ENCODE data around the gene GPR35. TPM values are rescaled to one million over a fixed set of nuclear protein-coding genes. Genes with fewer than 3 reads are reported as not detected.

Gene GPR35
- polyA plus RNA-seq, 5 donors = 1.2 to 3.7 (median 3.0) TPM

DNA sequence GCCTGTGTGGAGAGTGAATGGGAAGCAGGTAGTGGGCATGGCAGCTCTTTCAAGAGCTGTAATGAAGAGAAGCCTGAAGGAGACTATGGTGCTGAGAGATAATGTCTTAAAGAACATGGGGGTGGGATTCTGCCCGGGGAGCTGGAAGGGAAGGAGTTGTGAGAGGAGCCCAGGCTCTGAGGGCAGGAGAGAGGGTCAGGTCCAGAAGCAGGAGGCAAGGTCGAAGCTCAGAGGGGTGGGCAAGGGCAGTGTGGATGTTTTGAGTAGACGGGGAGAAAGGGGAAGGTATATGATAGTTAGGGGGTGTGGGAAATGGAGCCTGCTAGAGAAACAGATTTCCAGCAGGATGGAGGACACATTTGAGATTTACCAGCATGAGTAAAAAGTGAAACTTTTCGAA lies 36.6 kb upstream of the GPR35 start:
- no peak for DNase-seq

DNA sequence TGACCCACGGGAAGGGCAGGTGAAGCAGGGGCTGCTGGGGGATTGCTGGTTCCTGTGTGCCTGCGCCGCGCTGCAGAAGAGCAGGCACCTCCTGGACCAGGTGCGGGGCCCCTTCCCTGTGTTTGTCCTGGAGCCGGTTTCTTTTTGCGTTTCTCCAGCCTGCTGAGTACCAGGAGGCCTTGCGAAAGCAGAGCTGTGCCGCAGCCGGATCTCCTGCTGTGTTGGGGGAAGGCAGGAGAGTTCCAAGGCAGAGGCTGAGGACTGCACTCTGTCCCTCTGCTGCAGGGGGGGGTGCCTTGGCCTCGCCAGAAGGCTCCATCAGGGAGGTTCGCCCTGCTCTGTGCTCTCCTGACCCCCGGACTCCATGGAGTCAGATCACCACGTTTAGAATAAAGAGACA lies 35.9 kb upstream of the GPR35 start:
- DNase-seq = no peak

DNA sequence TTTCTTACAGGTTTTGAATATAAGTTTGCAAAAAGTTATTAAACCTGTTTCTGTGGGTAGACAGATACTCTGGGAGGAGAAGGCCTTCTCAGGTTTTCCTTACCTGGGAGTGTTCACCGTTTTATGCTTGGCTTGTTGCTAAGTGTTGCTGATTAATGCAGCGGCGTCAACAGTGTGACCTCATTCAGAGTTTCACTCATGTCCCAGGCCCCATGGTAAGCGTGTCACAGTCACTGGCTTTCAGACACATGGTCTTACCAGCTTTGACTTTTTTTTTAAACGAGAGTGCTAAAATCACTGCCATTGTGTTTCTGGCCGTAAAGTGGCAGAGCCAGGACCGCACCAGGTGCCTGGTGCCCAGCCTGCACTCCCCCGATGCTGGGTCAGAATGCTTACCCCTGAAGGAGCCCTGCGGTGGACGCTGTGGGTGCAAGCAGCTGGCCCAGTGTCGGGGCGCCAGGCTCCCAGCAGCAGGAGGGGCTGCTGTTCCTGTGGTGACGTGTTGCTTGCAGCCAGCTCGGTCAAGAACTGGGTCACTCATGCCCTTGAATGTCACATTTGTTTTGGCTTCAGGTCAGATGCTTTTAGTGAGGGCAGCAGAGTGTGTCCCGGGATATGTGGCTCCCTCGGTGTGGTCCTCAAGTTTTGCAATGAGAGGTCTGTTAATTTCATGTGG lies 35.3 kb upstream of the GPR35 start:
- no peak for DNase-seq

DNA sequence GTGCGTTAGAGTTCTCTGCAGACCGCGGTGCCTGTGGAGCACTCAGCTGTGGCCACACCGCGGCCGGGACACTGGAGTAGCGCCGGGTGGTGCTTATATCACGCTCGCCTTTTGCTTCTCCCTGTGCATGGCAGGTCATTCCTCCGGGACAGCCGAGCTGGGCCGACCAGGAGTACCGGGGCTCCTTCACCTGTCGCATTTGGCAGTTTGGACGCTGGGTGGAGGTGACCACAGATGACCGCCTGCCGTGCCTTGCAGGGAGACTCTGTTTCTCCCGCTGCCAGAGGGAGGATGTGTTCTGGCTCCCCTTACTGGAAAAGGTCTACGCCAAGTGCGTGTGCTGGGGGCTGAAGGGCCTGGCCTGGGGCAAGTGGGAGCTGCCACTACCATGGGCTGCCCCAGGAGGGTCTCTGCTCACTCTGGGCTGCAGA lies 34.6 kb upstream of the GPR35 start:
- no peak for DNase-seq

DNA sequence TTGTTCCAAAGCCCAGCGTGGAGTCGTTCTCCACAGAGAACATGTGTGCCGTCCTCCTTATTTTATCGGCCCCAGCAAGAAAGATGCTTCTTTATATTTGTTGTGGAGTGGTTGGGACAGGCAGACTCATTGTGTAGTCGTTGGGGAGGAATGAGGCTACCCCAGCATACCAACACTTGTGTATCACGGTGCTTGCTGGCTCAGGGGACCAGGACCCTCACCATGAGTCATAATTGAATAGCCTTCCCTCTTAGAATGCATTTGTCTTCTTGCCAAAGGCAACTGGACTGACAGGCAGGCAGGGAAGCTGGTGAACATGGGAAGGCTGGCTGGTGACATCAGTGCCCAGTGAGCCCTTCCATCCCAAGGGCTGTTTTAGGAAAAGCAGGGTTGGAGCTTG lies 34.1 kb upstream of the GPR35 start:
- no peak for DNase-seq

DNA sequence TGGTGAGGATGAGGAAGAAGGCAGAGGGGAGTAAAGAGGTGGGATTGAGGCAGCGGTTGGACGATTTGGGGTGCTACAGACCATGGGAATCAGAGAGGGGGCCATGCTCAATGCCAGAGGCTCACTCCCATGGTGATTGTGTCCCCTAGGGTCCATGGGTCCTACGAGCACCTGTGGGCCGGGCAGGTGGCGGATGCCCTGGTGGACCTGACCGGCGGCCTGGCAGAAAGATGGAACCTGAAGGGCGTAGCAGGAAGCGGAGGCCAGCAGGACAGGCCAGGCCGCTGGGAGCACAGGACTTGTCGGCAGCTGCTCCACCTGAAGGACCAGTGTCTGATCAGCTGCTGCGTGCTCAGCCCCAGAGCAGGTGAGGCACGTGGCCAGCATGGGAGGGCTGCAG lies 33.5 kb upstream of the GPR35 start:
- no peak for DNase-seq

DNA sequence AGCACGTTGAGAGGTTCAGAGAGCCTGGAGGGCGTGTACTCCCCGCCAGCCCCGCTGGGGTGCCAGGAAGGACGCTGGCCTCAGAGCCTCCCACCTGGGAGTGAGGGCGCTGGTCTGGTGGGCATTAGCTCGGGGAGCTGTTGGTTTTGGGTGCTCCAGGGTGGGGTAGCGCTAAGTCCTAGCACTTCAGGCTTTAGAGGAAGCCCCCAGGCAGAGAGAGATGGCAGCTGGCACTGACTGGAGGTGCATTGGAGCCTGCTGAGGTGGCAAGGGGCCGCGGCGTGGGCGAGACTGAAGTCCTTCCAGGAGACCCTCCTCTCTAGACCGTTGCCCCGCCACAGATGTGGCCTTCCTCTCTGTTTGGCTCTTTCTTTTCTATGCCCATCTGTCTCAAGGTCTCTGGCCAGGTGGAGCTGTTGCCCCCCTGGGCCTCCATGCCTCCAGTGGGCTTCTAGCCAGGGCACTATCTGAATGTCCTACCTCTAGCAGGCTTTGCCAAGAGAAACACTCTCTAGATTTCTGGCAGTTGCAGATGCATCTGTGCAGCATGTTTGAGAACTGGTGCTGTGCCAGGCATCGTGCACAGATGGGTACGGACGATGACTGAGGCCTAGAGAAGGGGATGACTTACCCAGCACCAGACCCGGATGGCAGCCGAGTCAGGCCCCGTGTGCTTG lies 32.1 kb upstream of the GPR35 start:
- DNase-seq = no peak

DNA sequence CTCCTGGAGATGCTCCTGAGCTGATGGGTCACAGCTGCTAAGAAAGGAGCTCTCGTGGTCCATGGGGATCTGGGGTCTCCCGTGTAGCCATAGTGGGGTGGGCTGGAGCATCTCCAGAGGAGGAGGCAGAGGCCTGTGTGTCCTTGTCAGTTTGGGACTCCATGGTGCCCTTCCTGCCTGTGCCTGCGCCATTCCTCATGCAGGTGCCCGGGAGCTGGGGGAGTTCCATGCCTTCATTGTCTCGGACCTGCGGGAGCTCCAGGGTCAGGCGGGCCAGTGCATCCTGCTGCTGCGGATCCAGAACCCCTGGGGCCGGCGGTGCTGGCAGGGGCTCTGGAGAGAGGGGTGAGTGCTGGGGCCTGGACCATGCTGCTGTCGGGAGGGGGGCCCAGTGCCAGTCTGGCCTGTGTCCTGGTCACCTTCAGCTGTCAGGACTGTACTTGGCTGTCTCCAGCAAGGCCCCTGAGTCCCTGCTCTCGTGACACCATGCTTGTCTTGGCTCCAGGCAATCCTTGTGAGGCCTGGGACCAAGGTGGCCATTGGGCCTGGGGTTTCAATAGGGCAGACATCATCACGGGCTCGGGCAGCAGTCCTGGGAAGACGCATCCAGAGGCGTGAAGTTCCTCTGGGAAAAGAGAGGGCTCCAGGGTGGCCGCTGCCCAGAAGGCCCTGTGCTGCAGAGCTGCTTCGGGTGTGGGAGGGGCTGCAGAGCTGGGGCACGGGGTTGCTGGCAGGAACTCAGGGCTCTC lies 31.4 kb upstream of the GPR35 start:
- DNase-seq = no peak

DNA sequence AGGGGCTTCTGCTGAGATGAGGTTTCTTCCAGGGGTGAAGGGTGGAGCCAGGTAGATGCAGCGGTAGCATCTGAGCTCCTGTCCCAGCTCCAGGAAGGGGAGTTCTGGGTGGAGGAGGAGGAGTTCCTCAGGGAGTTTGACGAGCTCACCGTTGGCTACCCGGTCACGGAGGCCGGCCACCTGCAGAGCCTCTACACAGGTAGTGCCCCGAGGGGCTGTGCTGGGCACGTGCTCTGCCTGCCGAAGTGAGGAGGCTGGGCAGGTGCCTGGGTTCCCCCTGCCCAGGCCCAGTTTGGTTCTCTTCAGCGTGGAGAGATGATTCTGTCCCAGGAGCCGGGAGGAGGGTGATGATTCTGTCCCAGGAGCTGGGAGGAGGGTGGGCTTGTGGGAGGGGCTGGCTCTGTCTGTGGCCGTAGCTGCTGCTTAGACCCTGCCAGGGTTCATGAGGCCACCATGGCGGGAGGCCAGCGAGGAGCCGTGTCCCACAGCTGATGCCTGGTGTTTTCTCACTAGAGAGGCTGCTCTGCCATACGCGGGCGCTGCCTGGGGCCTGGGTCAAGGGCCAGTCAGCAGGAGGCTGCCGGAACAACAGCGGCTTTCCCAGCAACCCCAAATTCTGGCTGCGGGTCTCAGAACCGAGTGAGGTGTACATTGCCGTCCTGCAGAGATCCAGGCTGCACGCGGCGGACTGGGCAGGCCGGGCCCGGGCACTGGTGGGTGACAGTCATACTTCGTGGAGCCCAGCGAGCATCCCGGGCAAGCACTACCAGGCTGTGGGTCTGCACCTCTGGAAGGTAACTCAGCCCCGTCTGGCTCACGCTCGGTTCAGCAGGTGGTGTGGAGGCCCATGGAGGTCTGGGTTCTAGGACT lies 30.5 kb upstream of the GPR35 start:
- DNase-seq = no peak

DNA sequence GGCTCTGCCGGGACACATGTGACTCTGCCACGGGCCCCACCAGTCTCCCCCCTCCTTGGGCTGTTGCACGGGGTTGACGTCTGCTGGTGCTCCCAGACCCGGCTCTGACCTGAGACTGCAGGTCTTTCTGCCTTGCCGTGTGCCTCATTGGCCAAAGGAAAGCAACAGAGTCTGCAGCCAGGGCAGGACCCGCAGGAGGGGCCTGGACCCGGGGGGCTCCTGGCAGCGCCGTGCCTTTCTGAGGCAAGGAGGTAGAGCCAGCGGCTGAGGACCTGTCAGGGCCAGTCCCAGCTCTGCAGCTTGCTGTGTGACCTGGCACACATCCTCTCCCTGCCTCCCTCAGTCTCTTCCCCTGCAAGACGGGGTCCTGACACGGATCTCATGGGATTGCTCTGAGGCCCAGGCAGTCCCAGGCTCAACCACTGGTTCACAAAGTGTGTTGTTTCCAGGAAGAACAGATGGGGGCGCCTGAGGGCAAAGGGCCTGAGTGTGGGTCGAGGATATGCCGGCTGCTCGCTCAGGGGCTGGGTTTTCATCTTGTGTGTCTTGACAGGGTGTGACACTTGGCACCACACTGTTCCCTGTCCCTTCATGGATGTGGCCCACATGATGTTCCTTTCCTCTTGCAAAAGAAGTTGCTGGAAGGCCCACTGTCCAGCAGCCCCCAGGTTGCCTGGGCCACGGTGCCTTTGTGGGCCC lies 29.8 kb upstream of the GPR35 start:
- DNase-seq = no peak

DNA sequence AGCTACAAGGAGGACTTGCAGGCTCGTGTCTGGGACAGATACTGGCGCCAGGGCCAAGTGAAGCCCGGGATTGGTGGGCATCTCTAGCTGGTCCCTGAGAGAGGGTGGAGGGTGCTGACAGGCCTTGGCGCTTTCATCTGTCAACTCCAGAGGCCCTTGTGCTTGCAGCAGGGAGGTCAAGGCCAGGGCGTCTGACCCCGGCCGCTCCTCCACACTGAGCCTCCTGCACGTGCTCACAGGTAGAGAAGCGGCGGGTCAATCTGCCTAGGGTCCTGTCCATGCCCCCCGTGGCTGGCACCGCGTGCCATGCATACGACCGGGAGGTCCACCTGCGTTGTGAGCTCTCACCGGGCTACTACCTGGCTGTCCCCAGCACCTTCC lies 29.2 kb upstream of the GPR35 start:
- DNase-seq = no peak

DNA sequence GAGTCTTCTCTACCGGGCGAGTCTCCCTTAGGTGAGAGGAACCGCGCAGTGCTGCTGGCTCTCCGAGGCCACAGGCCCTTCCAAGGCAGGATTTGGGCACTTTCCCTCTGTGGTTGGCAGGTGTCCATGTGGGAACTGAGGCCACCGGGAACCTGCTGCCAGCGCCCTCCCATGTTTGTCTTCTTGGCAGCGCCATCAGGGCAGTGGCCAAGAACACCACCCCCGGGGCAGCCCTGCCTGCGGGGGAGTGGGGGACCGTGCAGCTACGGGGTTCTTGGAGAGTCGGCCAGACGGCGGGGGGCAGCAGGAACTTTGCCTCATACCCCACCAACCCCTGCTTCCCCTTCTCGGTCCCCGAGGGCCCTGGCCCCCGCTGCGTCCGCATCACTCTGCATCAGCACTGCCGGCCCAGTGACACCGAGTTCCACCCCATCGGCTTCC lies 28.8 kb upstream of the GPR35 start:
- no peak for DNase-seq

DNA sequence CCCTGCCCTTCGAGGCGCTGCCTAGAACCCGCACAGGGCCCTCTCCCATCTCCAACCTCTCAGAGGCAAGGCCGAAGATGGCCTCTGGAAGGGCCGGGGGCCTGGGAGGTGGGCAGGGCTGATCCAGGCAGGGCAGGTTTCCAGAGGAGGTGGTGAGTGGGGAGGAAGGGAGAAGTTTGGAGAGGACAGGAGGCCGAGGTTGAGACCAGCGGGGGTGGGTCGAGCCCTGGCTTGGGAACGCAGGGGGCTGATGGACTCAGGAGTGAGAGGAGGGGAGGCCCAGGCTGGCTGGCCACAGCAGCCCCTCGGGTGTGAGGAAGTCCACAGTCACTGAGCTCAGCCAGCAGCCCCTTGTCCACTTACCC lies 28.2 kb upstream of the GPR35 start:
- DNase-seq = no peak

DNA sequence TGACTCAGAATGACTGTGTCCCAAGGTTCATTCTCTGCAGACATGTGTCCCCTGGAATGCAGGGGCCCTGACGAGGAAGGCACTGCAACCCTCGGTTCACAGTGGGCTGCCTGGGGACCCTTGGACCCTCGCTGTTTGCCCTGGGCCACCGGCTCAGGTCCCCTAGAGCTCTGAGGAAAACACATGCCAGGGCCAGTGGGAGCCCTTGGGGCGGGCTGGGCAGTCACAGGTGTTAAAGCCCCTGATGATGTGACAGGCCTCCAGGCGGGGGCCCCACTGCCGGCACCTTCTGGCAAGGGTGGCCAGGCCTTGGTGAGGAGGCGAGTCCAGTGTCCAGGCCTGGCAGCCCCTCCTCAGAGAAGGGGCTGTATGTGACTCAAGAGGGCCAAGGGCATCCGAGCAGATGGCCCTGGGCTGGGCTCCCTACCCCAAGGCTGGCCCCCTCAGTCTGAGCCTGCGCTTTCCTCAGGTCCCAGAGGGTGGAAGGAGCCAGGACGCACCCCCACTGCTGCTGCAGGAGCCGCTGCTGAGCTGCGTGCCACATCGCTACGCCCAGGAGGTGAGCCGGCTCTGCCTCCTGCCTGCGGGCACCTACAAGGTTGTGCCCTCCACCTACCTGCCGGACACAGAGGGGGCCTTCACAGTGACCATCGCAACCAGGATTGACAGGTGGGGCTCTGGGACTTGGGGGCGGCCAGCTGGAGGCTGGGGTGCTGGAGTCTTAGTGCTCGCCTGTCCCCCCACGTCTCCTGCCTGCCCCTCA lies 27.7 kb upstream of the GPR35 start:
- DNase-seq = no peak

DNA sequence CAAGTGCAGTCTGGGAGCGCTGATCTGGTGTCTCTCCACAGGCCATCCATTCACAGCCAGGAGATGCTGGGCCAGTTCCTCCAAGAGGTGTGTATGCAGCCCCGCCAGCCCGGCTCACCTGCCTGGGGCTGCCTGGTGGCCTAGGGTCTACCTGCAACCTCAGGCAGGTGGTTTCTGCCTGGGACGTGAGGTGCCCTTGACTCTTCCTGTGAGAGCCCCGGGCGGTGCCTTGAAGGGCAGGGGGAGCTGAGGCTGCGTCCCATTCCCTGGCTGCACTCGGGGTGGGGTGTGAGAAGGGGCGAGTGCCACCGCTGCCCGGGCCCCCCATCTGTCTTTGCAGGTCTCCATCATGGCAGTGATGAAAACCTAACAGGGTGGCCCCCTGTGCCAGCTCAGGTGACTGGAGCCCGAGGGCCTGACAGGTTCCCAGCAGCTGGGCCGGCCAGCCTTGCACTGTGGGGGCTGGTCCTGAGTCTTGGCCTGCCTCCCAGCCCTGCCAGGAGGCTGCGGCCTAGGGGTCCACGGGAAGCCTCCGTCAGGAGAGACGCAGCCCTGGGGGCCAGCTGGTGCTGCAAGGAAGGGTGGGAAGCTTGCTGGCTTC lies 26.9 kb upstream of the GPR35 start:
- no peak for DNase-seq

DNA sequence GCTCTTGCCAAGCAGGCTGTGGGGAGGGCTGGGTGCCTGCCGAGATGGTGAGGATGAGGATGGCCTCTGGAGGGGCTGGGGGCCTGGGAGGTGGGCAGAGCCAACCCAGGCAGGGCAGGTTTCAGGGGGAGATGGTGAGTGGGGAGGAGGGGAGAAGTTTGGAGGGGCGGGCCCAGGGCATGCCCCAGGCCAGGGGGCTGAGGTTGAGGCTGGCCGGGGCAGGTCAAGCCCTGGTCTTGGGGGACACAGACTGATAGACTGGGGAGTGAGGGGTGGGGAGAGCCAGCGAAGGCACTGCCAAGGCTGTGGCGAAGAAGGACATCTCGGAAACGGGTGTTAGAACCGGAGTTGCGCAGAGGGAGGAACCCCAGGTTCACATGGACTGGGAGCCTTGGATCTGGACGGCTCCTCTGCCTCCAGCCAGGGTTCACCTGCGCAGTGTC lies 26.1 kb upstream of the GPR35 start:
- no peak for DNase-seq

DNA sequence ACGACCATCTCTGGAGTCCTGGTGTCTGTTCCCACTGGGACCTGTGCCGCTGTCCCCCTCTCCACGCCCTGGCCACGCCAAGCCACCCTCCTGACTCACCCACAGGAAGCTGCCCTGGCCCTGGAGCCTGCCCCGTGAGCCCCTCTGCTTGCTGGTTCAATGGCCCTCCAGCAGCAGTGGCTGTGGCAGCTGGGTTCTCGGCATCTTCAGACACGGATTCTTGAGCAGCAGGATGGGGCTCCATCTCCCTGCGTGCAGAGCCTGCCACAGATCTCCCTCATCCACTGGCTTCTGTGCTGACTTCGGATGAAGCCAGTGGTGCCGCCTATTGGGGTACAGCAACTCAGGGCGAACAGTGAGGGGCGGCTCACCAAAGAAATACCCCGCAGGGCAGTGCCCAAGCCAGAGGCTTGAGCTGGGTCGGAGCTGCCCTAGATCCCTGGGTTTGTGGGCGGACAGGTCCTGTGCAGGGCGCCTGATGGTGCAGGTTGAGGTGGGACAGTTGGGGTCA lies 24.8 kb upstream of the GPR35 start:
- DNase-seq = no peak

DNA sequence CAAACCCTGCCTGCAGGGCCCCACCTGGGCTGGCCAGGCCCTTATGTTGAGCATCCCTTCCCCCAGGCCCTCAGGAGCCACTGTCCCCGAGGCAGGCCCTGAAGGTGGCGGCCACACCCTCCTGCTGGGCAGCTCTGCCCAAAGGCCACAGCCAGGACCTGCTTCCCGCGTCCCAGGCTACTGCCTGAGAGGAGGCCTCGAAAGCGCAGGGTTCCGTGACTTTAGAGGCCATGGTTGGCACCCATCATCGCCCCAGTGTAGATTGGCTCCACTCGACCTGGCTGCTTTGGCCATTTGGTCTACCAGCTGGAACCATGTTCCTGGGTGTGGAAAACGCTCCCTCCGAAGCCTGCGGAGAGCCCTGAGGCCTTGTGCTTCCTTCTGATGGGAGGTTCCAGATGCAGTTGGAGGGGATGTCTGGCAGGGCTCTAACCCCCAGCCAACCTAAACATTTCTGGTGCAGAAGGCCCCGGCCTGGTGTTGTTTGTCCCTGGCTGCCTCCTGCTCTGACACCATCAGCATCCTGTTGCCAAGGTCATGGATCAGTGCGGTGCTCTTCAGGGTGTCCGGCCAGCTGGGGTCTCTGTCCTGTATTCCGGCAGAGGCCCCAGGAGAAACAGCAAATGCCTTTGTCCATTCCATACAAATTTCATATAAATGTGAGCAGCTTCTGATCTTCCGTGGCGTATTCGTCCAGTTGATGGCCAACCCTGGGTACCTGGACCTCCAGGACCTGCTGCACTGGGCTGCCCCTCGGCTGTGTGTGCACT lies 24.0 kb upstream of the GPR35 start:
- DNase-seq = no peak

DNA sequence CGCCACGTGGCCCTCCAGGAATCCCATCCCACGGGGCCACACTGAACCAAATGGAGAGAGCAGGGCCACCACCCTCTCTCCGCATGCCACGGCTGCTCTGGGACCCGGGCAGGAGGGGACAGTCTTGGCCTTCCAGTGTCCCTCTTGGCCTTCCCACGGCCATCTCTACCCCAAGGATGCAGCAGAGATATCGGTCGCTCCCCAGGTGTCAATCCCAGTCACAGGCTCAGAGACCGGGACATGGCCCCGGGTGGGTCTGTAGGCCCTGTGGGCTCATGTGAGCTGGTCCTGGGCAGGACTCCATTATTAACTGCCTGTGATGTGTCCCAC lies 23.5 kb upstream of the GPR35 start:
- no peak for DNase-seq
